Activated T-helper 17 cell treated with anti-CD3 and anti-CD28 coated beads, Interleukin-2, amount 50 U/mL, for 72 hours (primary cell): Measurements from ENCODE around the gene SOX13. TPM values are rescaled to one million over a fixed set of nuclear protein-coding genes. Genes with fewer than 3 reads are reported as not detected.
A peak's percentile ranks its signal among the peaks of the same experiment; 100 is the strongest.

Experiments used
- ATAC-seq: fragments of 150-1000 bp; cut with Tn5 transposase; replicated peaks from 2 replicates; pipeline ENCODE4 v1.10.0; 2021; ENCODE audit warnings: mild to moderate bottlenecking, moderate library complexity
- H3K27ac Mint-ChIP-seq: one replicate; pipeline ENCODE4 v1.8.0; 2022; ENCODE audit warnings: mixed read lengths
- H3K27me3 Mint-ChIP-seq: one replicate; pipeline ENCODE4 v1.8.0; 2022; ENCODE audit warnings: mixed read lengths
- H3K36me3 Mint-ChIP-seq: one replicate; pipeline ENCODE4 v1.8.0; 2022; ENCODE audit warnings: low read depth, mild to moderate bottlenecking, mixed read lengths
- H3K4me1 Mint-ChIP-seq: one replicate; pipeline ENCODE4 v1.8.0; 2022; ENCODE audit warnings: mixed read lengths
- H3K4me3 Mint-ChIP-seq: one replicate; pipeline ENCODE4 v1.8.0; 2022; ENCODE audit warnings: mild to moderate bottlenecking, mixed read lengths
- H3K9me3 Mint-ChIP-seq: one replicate; pipeline ENCODE4 v1.8.0; 2022; ENCODE audit warnings: mixed read lengths
- total RNA-seq, 2 donors: library from RNA; stranded (reverse); gene quantifications; one replicate each; pipeline ENCODE4 v1.2.3, GENCODE V29; 2022

SOX13 gene
- 1 to 10 TPM in 1 of 2 donors, under 1 TPM in 1; 0.35 to 4.1 TPM for total RNA-seq

DNA sequence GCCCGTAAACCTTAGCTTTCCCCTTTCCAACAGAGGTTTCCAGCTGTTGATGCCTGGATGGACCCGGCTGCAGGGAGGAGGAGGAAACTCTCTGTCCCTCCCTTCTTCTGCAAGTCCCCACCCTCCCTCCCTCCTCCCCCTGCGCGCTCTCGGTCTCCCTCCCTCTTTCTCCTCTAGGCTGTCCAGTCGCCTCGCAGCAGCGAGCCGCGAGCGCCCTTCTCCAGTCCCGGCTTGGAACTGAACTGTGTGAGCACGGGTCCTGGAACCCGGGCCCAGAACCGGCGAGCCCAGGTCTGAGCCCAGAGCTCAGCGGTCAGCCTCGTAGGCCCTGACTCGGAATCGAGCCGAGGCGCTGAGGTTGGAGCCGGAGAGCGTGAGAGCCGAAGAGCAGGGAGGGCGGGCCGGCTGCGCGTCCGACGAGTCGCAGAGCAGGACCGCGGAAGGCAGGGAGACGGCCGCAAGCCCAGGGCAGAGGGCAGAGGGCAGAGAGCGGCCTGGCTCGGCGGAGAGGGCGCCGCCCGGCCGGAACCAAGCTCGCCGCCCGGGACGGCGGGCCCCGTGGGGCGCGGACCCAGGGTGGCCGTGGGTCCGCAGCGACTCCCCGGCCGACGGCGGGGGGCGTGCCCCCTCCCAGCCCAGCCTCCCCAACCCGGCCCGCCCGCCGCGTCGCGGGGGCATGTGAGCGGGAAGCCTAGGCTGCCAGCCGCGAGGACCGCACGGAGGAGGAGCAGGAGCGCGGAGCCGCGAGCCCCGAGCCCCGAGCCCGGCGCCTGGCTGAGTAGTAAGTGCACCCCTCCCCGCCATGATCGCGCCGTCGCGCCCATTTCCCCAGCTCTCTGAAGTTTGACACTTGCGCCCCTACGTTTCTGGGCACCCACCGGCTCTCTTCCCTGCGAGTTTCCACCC lies at the start of gene SOX13:
Gene SOX13, plus strand, starts transcription at position 185 of the 906 bp plus-strand sequence. CDS start 39,801 bp downstream, outside the sequence.
- H3K4me3 Mint-ChIP-seq = peak within 1 kb of the TSS; percentile 74

DNA sequence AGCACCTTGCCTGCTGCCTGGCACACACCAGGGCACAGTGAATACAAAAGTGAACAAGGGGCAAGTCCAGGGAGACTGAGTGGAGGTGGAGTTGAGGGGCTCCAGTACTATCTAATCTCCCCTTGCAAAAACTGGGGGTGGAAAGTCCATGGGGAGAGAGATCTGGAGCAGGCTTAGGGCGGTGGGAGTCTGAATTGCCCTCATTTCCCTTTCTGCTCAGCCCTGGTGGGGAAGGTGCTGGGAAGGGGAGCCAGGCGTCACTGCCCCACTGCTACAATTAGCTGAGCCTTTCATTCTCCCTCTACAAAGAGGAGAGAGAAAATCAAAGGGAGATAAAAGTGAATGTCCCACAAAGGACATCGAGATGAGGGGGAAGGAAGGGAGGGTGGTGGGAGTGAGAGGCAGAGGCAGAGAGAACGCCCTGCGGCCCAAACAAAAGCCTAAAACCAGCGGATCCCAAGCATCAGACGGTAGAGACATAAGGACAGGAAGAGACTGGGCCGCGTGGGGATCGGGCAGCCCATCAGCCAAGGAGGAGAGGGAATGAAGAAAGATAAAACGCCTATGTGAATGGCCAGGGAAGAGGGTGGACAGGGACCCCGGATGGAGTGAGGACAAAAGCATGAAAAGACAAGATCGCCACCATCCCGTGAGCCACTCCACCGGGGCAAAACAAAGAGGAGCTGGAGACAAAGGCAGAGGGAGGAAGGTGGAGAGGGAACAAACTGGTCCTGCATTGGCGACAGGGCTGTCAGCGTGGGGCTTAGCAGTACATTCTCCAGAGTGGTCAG lies 46.8 kb upstream of the SOX13 start:
- Mint-ChIP-seq H3K36me3 (no peaks in the 10 kb centered on the region), H3K9me3 (no peaks in the 10 kb centered on the region), H3K27me3 (peaks cover 14% of the 10 kb centered on the region), H3K4me1 (no peaks in the 10 kb centered on the region), H3K27ac (no peak overlapping the region), H3K4me3 (no peak overlapping the region)
- ATAC-seq = no peak

More for the DNA sequence above, at the start of gene SOX13:
- no peak within 1 kb of the TSS for H3K27ac Mint-ChIP-seq
- H3K27me3 Mint-ChIP-seq = peaks cover 32% of the 10 kb centered on the region
- H3K9me3 Mint-ChIP-seq = no peaks in the 10 kb centered on the region
- ATAC-seq = peak; percentile 75
- no peaks in the 10 kb centered on the region for H3K4me1 Mint-ChIP-seq
- no peaks in the 10 kb centered on the region for H3K36me3 Mint-ChIP-seq

DNA sequence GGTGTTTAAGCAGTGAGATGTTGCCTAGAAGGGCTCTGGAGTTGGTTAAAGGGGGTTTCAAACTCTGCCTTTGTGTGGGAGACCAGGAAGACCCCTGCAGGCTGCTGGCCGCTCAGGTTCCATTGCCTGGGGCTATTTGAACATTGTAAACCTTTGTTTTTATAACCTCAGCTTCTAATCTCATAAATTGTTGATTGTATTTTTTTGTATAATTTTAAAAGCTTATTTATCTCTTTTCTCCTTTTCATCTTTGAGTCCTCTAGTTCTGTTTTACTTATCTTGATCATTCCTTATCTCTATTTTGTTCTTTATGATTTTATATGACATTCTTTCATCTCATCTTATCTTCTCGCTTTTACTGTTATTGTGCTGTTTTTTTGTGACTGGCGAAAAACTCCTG lies 45.5 kb upstream of the SOX13 start:
- Mint-ChIP-seq H3K4me3 (no peak overlapping the region), H3K27me3 (peaks cover 19% of the 10 kb centered on the region), H3K27ac (no peak overlapping the region), H3K9me3 (no peaks in the 10 kb centered on the region), H3K4me1 (no peaks in the 10 kb centered on the region), H3K36me3 (no peaks in the 10 kb centered on the region)
- ATAC-seq = no peak

DNA sequence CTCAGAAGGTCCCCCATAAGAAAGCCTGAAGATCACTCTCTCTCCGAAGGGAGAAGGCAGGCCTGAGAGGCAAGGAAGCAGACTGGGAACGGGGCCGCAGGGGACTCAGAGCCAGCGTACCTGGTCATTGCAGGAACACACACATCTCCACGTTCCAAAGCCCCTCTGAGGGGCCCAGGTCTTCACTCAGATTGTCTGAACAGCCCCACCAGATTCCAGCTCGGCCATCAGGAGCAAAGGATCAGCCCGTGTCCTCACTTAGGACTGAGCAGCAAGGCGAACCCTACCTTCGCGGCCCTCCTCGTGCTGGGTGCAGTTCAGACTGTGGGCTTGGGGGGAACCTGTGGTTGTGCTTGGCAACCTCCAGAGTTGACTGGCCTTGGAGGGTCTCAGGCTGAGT lies 43.9 kb upstream of the SOX13 start:
- Mint-ChIP-seq H3K27ac (no peak overlapping the region), H3K4me1 (no peaks in the 10 kb centered on the region), H3K9me3 (no peaks in the 10 kb centered on the region), H3K27me3 (peaks cover 22% of the 10 kb centered on the region), H3K36me3 (no peaks in the 10 kb centered on the region), H3K4me3 (no peak overlapping the region)
- no peak for ATAC-seq

DNA sequence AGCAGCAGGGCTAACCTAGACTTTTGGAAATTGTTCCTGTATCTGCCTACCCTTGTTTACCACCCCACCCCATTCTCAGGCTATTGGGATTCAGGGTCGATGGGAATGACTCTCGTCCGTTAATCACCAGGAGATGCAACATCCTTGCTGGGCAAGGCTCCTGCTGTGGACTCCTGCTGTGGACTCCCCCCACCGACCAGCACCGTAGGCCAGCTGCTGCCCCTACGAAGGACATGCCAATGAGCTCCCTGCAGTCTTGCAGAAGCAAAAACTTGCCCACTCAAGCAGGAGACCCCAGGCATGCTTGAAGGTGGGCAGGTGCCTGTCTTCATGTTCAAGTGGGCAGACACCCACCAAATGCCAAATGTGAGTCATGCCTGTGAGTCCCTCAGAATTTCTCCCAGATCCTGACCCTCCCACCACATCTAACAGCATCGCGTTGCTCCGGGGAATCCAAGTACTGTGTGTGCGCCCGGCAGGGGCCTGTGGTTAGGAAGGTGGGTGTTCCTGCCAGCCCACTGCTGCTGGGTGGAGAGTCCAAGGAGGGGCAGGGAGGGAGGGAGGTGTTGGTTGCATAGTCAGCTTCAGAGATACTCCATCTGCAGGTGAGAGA lies 41.7 kb upstream of the SOX13 start:
- Mint-ChIP-seq H3K4me1 (no peaks in the 10 kb centered on the region), H3K27ac (no peak overlapping the region), H3K9me3 (no peaks in the 10 kb centered on the region), H3K27me3 (peaks cover 14% of the 10 kb centered on the region), H3K4me3 (no peak overlapping the region), H3K36me3 (no peaks in the 10 kb centered on the region)
- ATAC-seq = no peak

DNA sequence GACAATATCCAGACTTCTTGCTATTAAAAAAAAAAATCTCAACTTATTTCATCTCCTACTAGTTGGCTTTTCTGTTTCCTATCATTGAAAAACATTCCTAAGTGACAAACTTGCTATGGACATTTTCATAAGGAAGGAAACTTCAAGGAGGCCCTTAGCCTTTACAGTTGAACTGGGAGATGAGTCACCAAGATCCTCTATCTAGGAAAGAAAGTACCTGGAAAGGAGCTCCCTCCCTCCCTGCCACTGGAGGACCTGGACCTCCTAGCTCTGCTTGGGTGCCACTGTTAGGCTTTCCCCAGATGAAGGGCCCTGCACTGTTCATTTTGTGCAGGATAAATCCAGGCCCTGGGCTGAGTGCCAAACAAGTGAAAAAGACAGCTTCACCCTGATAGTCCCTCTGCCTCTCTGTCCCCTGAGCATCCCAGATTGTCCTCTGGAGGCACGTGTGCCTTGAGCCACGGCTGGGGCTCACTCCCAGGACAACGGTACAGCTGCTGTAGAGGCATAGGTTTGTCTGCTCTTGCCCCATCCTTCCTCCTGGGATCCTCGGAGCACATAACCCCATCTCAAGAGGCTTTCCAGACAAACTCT lies 40.2 kb upstream of the SOX13 start:
- H3K27ac Mint-ChIP-seq = no peak overlapping the region
- no peaks in the 10 kb centered on the region for H3K9me3 Mint-ChIP-seq
- no peaks in the 10 kb centered on the region for H3K36me3 Mint-ChIP-seq
- H3K4me3 Mint-ChIP-seq = no peak overlapping the region
- H3K27me3 Mint-ChIP-seq = peaks cover 12% of the 10 kb centered on the region
- ATAC-seq = no peak
- no peaks in the 10 kb centered on the region for H3K4me1 Mint-ChIP-seq

DNA sequence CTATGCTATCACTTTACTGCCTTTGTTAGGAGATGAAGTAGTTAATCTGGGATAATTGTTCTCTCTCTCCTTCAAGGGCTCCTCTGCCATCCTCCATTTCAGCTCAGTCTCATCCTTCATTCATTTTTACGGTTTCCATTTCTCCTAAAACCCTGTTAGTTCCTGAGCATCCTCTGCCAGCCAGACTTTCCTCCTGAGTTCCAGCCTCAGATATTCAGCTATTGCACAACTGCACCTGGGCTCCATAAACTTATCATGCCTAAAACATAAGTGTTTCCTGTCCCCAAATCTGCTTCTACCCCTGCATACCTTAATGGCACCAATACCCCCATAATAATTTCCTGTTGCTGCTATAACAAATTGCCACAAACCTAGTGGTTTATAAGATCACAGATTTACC lies 39.6 kb upstream of the SOX13 start:
- Mint-ChIP-seq H3K27me3 (peaks cover 12% of the 10 kb centered on the region), H3K27ac (no peak overlapping the region), H3K4me1 (no peaks in the 10 kb centered on the region), H3K36me3 (no peaks in the 10 kb centered on the region), H3K4me3 (no peak overlapping the region), H3K9me3 (no peaks in the 10 kb centered on the region)
- ATAC-seq = no peak

DNA sequence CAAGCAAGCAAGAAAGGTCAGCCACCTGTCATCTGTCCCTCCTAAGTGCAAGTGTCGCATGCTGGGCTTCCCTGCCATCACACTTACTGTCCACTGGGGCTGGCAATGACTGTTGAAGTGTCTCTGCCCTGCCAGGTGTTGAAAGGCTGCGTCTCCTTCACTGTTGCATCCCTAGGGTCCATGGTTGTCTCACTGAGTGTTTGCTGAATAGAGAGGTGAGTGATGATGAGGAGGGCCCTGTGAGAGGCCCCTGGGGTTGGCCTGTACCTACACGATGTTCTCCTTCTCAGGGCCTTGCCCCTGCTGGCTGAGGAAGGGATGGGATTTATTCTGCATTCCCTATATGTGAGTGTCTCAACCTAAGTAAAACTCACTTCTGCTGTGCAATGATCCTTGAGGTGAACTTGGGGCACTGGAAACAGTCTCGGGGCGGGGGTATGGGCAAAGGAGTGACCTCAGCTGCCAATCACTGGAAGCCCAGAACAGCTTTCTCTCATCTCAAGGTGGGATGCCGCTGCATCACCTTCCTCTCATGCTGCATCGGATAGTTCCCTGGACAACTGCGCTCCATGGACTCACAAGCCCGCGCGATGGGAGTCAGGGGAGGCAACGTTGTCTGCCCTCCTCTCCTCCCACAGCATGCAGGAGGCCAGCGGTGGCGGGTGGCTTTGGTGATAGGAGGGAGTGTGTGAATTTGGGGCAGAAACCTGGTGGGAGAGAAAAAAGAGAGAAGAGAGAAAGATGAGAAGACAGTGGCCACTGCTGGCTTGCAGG lies 35.8 kb upstream of the SOX13 start:
- Mint-ChIP-seq H3K27ac (no peak overlapping the region), H3K36me3 (no peaks in the 10 kb centered on the region), H3K4me1 (no peaks in the 10 kb centered on the region), H3K27me3 (peaks cover 9% of the 10 kb centered on the region), H3K4me3 (no peak overlapping the region), H3K9me3 (no peaks in the 10 kb centered on the region)
- ATAC-seq = no peak

DNA sequence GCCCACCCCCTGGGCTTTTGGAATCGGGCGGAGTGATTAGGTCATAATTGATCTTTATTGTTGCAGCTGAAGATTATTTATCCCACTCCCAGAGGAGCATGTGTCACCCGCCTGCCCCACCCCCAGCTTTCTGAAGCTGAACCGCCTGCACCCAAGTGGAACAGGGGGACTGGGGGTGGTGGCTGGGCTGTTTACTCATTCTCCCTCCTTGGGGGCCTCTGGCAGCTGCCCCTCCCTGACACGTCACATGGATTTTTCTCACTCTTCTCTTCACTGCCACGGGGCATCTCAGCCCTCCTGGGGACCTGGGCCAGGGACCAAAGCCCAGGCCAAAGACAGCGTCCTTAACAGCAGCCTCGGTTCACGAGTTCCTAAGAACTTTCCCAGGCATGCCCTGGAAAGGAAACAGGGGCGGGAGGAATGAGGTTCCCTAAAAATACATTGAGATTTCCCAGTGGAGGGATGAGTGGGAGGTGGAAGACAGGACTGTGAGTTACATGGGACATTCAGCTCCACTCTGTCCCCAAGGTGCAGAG lies 31.6 kb upstream of the SOX13 start:
- H3K27me3 Mint-ChIP-seq = peaks cover 3% of the 10 kb centered on the region
- H3K4me3 Mint-ChIP-seq = no peak overlapping the region
- no peaks in the 10 kb centered on the region for H3K9me3 Mint-ChIP-seq
- H3K4me1 Mint-ChIP-seq = no peaks in the 10 kb centered on the region
- no peak for ATAC-seq
- no peak overlapping the region for H3K27ac Mint-ChIP-seq
- H3K36me3 Mint-ChIP-seq = no peaks in the 10 kb centered on the region

DNA sequence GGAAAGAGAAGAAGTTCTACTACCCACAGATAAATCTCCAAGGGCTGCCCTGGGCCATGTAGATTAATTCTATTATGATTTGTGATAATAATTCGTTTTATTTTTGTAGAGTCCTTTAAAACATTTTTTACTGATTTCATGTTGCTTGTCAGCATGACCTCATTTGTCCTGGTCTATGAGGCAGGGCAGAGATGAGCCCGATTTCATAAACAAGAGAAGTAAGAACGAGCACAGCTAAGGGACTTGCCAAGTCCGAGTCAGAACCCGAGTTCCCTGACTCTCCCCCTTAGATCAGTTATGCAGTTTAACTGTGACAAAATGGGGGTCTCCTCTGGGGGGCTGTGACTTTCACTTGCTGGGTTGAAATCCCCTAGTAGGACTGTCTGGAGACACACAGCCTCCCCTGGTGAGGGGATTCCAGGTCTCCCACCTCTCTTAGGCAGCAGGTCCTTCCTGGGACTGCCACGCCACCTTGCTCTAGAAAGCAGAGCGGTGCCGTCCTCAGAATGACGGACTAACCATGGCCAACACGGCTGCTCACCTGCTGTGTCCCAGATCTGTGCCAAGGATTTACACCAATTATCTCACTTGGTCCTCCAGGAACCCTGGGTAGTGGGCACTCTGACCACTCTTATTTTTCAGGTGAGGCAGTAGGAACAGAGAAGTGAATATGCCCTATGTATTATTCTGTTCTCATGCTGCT lies 31.0 kb upstream of the SOX13 start:
- Mint-ChIP-seq H3K27me3 (peaks cover 3% of the 10 kb centered on the region), H3K4me1 (no peaks in the 10 kb centered on the region), H3K27ac (no peak overlapping the region), H3K9me3 (no peaks in the 10 kb centered on the region), H3K36me3 (no peaks in the 10 kb centered on the region), H3K4me3 (no peak overlapping the region)
- ATAC-seq = no peak

DNA sequence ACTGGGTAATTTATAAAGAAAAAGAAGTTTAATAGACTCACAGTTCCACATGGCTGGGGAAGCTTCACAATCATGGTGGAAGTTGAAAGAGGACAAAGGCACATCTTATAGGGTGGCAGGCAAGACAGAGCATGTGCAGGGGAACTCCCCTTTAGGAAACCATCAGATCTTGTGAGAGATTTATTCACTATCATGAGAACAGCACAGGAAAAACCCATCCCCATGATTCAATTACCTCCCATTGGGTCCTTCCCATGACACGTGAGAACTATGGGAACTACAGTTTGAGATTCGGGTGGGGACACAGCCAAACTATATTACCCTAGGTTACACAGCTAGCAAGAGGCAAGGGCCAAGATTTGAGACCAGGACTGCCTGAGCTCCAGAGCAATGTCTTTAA lies 30.4 kb upstream of the SOX13 start:
- no peak for ATAC-seq
- H3K36me3 Mint-ChIP-seq = no peaks in the 10 kb centered on the region
- no peaks in the 10 kb centered on the region for H3K9me3 Mint-ChIP-seq
- H3K27me3 Mint-ChIP-seq = peaks cover 3% of the 10 kb centered on the region
- H3K27ac Mint-ChIP-seq = no peak overlapping the region
- no peak overlapping the region for H3K4me3 Mint-ChIP-seq
- H3K4me1 Mint-ChIP-seq = no peaks in the 10 kb centered on the region

DNA sequence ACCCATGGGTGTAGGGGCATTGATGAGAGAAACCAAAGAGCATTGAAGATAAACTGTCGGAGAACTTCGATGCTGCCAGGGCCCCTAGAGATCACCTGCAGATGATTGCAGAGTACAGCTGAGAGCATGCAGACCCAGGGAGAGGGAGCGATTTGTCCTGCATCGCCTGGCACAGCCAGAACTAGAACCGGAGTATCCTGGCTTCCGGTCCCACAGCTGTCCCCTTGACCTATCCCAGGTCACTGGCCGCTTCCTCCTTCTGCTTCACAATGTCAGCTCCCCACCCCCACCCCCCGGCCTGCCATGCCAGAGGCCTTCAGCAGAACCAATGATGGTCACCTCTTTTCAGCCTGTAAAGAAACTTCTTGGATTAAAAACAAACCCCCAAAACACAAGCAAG lies 29.2 kb upstream of the SOX13 start:
- Mint-ChIP-seq H3K27ac (no peak overlapping the region), H3K36me3 (no peaks in the 10 kb centered on the region), H3K9me3 (no peaks in the 10 kb centered on the region), H3K27me3 (peaks cover 3% of the 10 kb centered on the region), H3K4me1 (no peaks in the 10 kb centered on the region), H3K4me3 (no peak overlapping the region)
- no peak for ATAC-seq

DNA sequence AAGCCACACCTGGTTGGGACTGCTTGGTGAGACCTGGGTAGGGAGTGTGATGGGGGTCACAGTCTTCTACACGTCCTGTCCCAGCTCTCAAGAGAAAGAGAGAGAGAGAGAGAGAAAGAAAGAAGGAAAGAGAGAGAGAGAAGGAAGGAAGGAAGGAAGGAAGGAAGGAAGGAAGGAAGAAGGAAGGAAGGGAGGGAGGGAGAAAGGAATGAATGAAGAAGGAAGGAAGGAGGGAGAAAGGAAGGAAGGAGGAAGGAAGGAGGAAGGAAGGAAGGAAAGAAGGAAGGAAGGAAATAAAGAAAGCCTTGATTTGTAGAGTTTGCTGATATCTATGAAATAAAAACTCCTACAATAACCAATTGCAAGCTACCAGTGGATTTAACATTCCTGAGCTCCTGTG lies 28.5 kb upstream of the SOX13 start:
- Mint-ChIP-seq H3K27ac (no peak overlapping the region), H3K9me3 (no peaks in the 10 kb centered on the region), H3K4me1 (no peaks in the 10 kb centered on the region), H3K36me3 (no peaks in the 10 kb centered on the region), H3K27me3 (peaks cover 3% of the 10 kb centered on the region), H3K4me3 (no peak overlapping the region)
- no peak for ATAC-seq
